H9 (cell line): ENCODE measurements around the gene SLC25A4. TPM values are rescaled to one million over a fixed set of nuclear protein-coding genes. Genes with fewer than 3 reads are reported as not detected.

Experiments
- DNase-seq: peaks from one replicate; pipeline ENCODE4 v3.0.0-alpha.2; 2017
- H2AFZ ChIP-seq: one replicate; pipeline ENCODE4 v1.6.1; 2013; ENCODE audit warnings: mild to moderate bottlenecking, low read length, control low read depth, moderate library complexity
- H2AK5ac ChIP-seq: 2 replicates; pipeline ENCODE4 v1.6.1; 2013; ENCODE audit warnings: low read length, control low read depth, mixed read lengths; ENCODE audit not compliant: insufficient read length
- H2BK120ac ChIP-seq: one replicate; pipeline ENCODE4 v1.6.1; 2013; ENCODE audit warnings: low read depth, mild to moderate bottlenecking, low read length, control low read depth, inconsistent platforms; ENCODE audit not compliant: poor library complexity, severe bottlenecking
- H2BK12ac ChIP-seq: 2 replicates; pipeline ENCODE4 v1.6.1; 2013; ENCODE audit warnings: low read length, control low read depth, mixed read lengths, low read depth; ENCODE audit not compliant: insufficient read length
- H2BK15ac ChIP-seq: 2 replicates; pipeline ENCODE4 v1.6.1; 2013; ENCODE audit warnings: low read depth, low read length, control low read depth
- H2BK20ac ChIP-seq: one replicate; pipeline ENCODE4 v1.6.1; 2013; ENCODE audit warnings: low read depth, mild to moderate bottlenecking, low read length, control low read depth, inconsistent platforms; ENCODE audit not compliant: poor library complexity, severe bottlenecking
- H2BK5ac ChIP-seq: 2 replicates; pipeline ENCODE4 v1.6.1; 2013; ENCODE audit warnings: low read length, control low read depth, mixed read lengths; ENCODE audit not compliant: insufficient read length
- H3K14ac ChIP-seq: 2 replicates; pipeline ENCODE4 v1.6.1; 2013; ENCODE audit warnings: low read length, control low read depth; ENCODE audit not compliant: insufficient read depth
- H3K18ac ChIP-seq: 2 replicates; pipeline ENCODE4 v1.6.1; 2013; ENCODE audit warnings: low read depth, mild to moderate bottlenecking, mixed read lengths, low read length, control low read depth; ENCODE audit not compliant: insufficient read length
- H3K23ac ChIP-seq: 2 replicates; pipeline ENCODE4 v1.6.1; 2013; ENCODE audit warnings: low read length, control low read depth, mixed read lengths, low read depth; ENCODE audit not compliant: insufficient read length
- H3K23me2 ChIP-seq: 2 replicates; pipeline ENCODE4 v1.6.1; 2013; ENCODE audit warnings: low read depth, mild to moderate bottlenecking, mixed read lengths, low read length, control low read depth; ENCODE audit not compliant: insufficient read length, poor library complexity, severe bottlenecking
- H3K27ac ChIP-seq: 2 replicates; pipeline ENCODE4 v1.5.1; 2013; ENCODE audit warnings: low read length, control low read depth, mixed read lengths, low read depth; ENCODE audit not compliant: insufficient read length
- H3K27me3 ChIP-seq: 2 replicates; pipeline ENCODE4 v1.6.1; 2013; ENCODE audit warnings: low read length, control low read depth, inconsistent platforms; ENCODE audit not compliant: insufficient read depth
- H3K4ac ChIP-seq: 2 replicates; pipeline ENCODE4 v1.6.1; 2013; ENCODE audit warnings: low read depth, mild to moderate bottlenecking, control low read depth, inconsistent platforms, low read length, moderate library complexity
- H3K4me1 ChIP-seq: 2 replicates; pipeline ENCODE4 v1.6.1; 2013; ENCODE audit warnings: low read length, control low read depth, inconsistent platforms; ENCODE audit not compliant: insufficient read depth
- H3K4me2 ChIP-seq: 2 replicates; pipeline ENCODE4 v1.6.1; 2013; ENCODE audit warnings: low read length, control low read depth, mixed read lengths; ENCODE audit not compliant: insufficient read length, insufficient read depth
- H3K56ac ChIP-seq: 2 replicates; pipeline ENCODE4 v1.6.1; 2013; ENCODE audit warnings: low read depth, mild to moderate bottlenecking, mixed read lengths, low read length, control low read depth; ENCODE audit not compliant: insufficient read length
- H3K79me1 ChIP-seq: 2 replicates; pipeline ENCODE4 v1.6.1; 2013; ENCODE audit warnings: low read depth, mild to moderate bottlenecking, moderate library complexity, low read length, control low read depth, inconsistent platforms; ENCODE audit not compliant: insufficient read depth, poor library complexity, severe bottlenecking
- H3K79me2 ChIP-seq: 2 replicates; pipeline ENCODE4 v1.6.1; 2013; ENCODE audit warnings: low read length, control low read depth, inconsistent platforms; ENCODE audit not compliant: insufficient read depth
- H3K9ac ChIP-seq: 2 replicates; pipeline ENCODE4 v1.6.1; 2013; ENCODE audit warnings: low read length, control low read depth, mixed read lengths; ENCODE audit not compliant: insufficient read length; ENCODE audit errors: extremely low read depth
- H3K9me3 ChIP-seq: one replicate; pipeline ENCODE4 v1.6.1; 2013; ENCODE audit warnings: low read depth, low read length, inconsistent platforms; ENCODE audit not compliant: control insufficient read depth
- H3T11ph ChIP-seq: one replicate; pipeline ENCODE4 v1.6.1; 2013; ENCODE audit warnings: mild to moderate bottlenecking, low read length, control low read depth, inconsistent platforms
- H4K20me1 ChIP-seq: one replicate; pipeline ENCODE4 v1.6.1; 2013; ENCODE audit not compliant: control insufficient read depth, insufficient read length, insufficient read depth
- H4K5ac ChIP-seq: 2 replicates; pipeline ENCODE4 v1.6.1; 2013; ENCODE audit warnings: low read depth, mild to moderate bottlenecking, mixed read lengths, low read length, control low read depth; ENCODE audit not compliant: insufficient read length
- H4K8ac ChIP-seq: replicated peaks from 2 replicates; pipeline ENCODE4 v1.6.1; 2013; ENCODE audit warnings: low read length, control low read depth, mixed read lengths, low read depth; ENCODE audit not compliant: insufficient read length
- H4K91ac ChIP-seq: 2 replicates; pipeline ENCODE4 v1.6.1; 2013; ENCODE audit warnings: low read depth, mild to moderate bottlenecking, moderate library complexity, mixed read lengths, low read length, control low read depth; ENCODE audit not compliant: insufficient read length
- H3K27ac Mint-ChIP-seq, 3 experiments: 2 replicates in 2 of 3; 3 replicates in 1 of 3; pipeline ENCODE4 v1.8.0; 2020 to 2021; ENCODE audit warnings: mixed read lengths in 3 of 3, mild to moderate bottlenecking in 1 of 3, moderate library complexity in 1 of 3
- H3K27me3 Mint-ChIP-seq: 2 replicates; pipeline ENCODE4 v1.8.0; 2021; ENCODE audit warnings: low read depth, mild to moderate bottlenecking, moderate library complexity, mixed read lengths
- H3K36me3 Mint-ChIP-seq, 3 experiments: 2 replicates in 2 of 3; 3 replicates in 1 of 3; pipeline ENCODE4 v1.8.0; 2020 to 2021; ENCODE audit warnings: low read depth in 3 of 3, mixed read lengths in 3 of 3; ENCODE audit not compliant: insufficient read depth in 1 of 3
- H3K4me1 Mint-ChIP-seq, 2 experiments: 2 replicates each; pipeline ENCODE4 v1.8.0; 2020; ENCODE audit warnings: mixed read lengths in 2 of 2
- H3K4me3 Mint-ChIP-seq, 2 experiments: 2 replicates in 1 of 2; 3 replicates in 1 of 2; pipeline ENCODE4 v1.8.0; 2020 to 2021; ENCODE audit warnings: mild to moderate bottlenecking in 2 of 2, mixed read lengths in 2 of 2, moderate library complexity in 1 of 2
- H3K9me3 Mint-ChIP-seq, 2 experiments: 2 replicates in 1 of 2; 3 replicates in 1 of 2; pipeline ENCODE4 v1.8.0; 2020; ENCODE audit warnings: mild to moderate bottlenecking in 2 of 2, mixed read lengths in 2 of 2, moderate library complexity in 1 of 2
- WGBS: extraction: QIAGEN DNeasy Blood & Tissue Kit; methylation state at CpG from one replicate; pipeline ENCODE4 v1.1.7; 2013; ENCODE audit warnings: missing lambda C conversion rate, low lambda C conversion rate, mixed read lengths; ENCODE audit not compliant: insufficient read length; ENCODE audit errors: extremely low coverage; 5-methylcytosine and 5-hydroxymethylcytosine counted together
- total RNA-seq: library from RNA; stranded (reverse); gene quantifications from 2 replicates; pipeline ENCODE4 v1.2.1, GENCODE V29; 2021
- TF ChIP-seq, protein P1 (sequence below): fragments of 200-600 bp; sonication (generic); conservative IDR thresholded peaks from 3 replicates; pipeline ENCODE4 v1.8.0; 2021; ENCODE audit warnings: antibody characterized with exemption, mild to moderate bottlenecking

The SLC25A4 gene
- total RNA-seq, 1 experiment from 2014 or later: 54.4 TPM

DNA sequence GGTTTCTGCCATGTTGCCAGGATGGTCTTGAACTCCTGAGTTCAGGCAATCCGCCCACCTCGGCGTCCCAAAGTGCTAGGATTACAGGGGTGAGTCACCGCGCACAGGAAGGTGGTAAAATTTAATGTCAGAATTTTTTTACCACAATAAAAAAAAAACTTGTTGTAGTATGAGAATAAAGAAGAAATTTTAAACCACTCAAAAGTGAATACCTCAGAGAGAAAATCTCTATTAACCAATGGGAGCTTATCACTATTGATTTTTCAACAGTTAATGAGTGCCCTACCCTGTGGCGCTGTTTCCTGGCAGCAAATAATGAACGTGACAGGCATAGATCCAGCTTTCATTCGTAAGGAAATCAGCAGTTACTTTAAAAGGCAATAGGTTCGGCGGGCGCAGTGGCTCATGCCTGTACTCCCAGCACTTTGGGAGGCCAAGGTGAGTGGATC is 32.7 kb upstream of the SLC25A4 start:
- H3K4me3 Mint-ChIP-seq: no peak overlapping the region
- no peak overlapping the region for H3T11ph ChIP-seq
- H3K14ac ChIP-seq: no peak overlapping the region
- H2AK5ac ChIP-seq: no peak overlapping the region
- no peak overlapping the region for H2BK15ac ChIP-seq
- no peaks in the 10 kb centered on the region for H3K9me3 ChIP-seq
- no peak overlapping the region for H4K8ac ChIP-seq
- no peaks in the 10 kb centered on the region for H3K27me3 ChIP-seq
- no peak overlapping the region for H3K18ac ChIP-seq
- peaks cover 4 to 10% of the 10 kb centered on the region in 2 experiments for H3K9me3 Mint-ChIP-seq
- no peaks in the 10 kb centered on the region for H4K20me1 ChIP-seq
- peaks cover 52 to 72% of the 10 kb centered on the region in 2 experiments for H3K4me1 Mint-ChIP-seq
- TF ChIP-seq, protein P1, sequence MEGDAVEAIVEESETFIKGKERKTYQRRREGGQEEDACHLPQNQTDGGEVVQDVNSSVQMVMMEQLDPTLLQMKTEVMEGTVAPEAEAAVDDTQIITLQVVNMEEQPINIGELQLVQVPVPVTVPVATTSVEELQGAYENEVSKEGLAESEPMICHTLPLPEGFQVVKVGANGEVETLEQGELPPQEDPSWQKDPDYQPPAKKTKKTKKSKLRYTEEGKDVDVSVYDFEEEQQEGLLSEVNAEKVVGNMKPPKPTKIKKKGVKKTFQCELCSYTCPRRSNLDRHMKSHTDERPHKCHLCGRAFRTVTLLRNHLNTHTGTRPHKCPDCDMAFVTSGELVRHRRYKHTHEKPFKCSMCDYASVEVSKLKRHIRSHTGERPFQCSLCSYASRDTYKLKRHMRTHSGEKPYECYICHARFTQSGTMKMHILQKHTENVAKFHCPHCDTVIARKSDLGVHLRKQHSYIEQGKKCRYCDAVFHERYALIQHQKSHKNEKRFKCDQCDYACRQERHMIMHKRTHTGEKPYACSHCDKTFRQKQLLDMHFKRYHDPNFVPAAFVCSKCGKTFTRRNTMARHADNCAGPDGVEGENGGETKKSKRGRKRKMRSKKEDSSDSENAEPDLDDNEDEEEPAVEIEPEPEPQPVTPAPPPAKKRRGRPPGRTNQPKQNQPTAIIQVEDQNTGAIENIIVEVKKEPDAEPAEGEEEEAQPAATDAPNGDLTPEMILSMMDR: no peak
- no peak overlapping the region for H3K56ac ChIP-seq
- no peak overlapping the region for H3K4ac ChIP-seq
- H3K9ac ChIP-seq: no peak overlapping the region
- no peaks in the 10 kb centered on the region for H3K79me2 ChIP-seq
- no peak for DNase-seq
- no peak overlapping the region for H2AFZ ChIP-seq
- no peak overlapping the region for H3K23ac ChIP-seq
- no peak overlapping the region for H2BK12ac ChIP-seq
- H3K27ac Mint-ChIP-seq: peak overlapping the region; percentile 81 to 90 (median 81); a peak in 4 of 7 replicates
- H2BK120ac ChIP-seq: no peak overlapping the region
- H3K79me1 ChIP-seq: no peaks in the 10 kb centered on the region
- no peak overlapping the region for H2BK20ac ChIP-seq
- H3K27ac ChIP-seq: peak overlapping the region; percentile 65
- WGBS: no CpG with 5 or more reads among the region's 11 CpGs
- H3K23me2 ChIP-seq: no peaks in the 10 kb centered on the region
- no peak overlapping the region for H4K5ac ChIP-seq
- no peak overlapping the region for H4K91ac ChIP-seq
- no peak overlapping the region for H3K4me2 ChIP-seq
- H3K4me1 ChIP-seq: peaks cover 3% of the 10 kb centered on the region; the same call in 1 of the 2 replicates
- no peaks in the 10 kb centered on the region for H3K27me3 Mint-ChIP-seq
- H3K36me3 Mint-ChIP-seq: peaks cover 3 to 6% (median 6%) of the 10 kb centered on the region in 3 experiments; a peak in 5 of 7 replicates
- H2BK5ac ChIP-seq: no peak overlapping the region
